ENCODE data around the gene TPST2. TPM values are rescaled to one million over a fixed set of nuclear protein-coding genes. Genes with fewer than 3 reads are reported as not detected.

Gene TPST2
- total and polyA plus RNA-seq, 2 donors (not counting 3 experiments of a cell fraction or from before 2014, with no cell fraction given): 49.4 to 121 TPM

DNA sequence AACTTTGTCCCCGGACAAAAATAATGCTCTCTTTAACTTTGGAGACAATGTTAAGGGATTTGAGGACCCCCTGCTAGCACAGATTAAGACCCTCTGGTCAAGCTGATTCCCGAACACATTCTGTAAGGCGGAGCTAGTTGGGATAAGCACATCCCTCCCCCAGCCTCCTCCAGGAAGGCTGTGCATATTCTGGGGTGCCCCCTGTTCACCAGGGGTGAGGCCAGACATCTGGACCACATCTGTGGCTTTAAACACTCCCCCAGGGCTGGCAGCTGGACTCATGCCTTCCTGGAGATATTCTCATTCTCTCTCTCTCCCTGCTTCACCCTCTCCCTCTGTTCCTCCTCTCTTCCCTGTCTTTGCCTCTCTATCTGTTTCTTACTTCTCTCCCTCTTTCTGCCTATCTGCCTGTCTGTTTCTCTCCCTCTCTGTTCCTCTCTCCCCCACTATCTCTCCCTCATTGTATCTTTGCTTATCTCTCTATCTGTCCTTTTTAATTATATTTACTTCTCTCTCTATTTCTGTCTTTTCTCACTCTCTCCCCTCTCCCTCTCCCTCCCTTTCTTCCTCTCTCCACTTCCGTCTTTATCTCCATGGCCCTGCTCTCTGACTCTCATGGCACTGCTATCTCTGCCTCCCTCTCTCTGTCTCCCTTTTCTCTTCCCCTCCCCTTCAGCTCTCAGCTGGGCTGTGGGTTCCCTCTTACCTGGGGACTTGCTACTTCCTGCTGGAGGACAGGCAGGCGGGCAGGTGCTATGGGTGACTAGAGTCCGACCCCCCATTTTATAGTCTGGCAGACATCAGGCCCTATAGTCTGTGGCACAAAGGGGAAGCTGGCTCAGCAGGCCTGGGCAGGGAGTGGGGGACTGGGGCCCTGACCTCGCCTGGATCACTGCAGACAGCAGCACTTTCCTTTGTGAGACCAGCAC, 27.6 kb upstream of the TPST2 start, which contains the start of gene CRYBB1:
TSS of gene CRYBB1 (minus strand) at position 757 of the 929 bp plus-strand sequence. CDS start 1,708 bp downstream, outside the sequence.
- BruUV-seq (replicated peaks): no TSS peak
- ChIA-PET POLR2A (no interaction called here), CTCF (interaction anchor here (0.5 to 1.2 kb wide), 3 partner anchors 10 to 16 kb away, joined by 3 to 4 read pairs (median 3); no protein-coding TSS in a partner anchor)
- dilution Hi-C loops (cut with MboI; ENCODE audit: extremely low pct_ligation_motif_present, low sequenced_read_pairs): no loop called here
- Histone ChIP-seq H3K27ac (ENCODE audit: insufficient read depth, low read depth, low read length) (no peak within 1 kb of the TSS), H3K9me3 (replicated peaks; ENCODE audit: control insufficient read depth, insufficient read depth, low read length) (no peaks in the 10 kb centered on the region), H2AFZ (ENCODE audit: low read depth, low read length) (no peak within 1 kb of the TSS), H3K36me3 (ENCODE audit: control insufficient read depth in 2 of 2, extremely low read depth in 1 of 2, insufficient read depth in 2 of 2, low read length in 2 of 2) (no peaks in the 10 kb centered on the region), H3K9me1 (replicated peaks; ENCODE audit: control insufficient read depth, extremely low read depth, insufficient read depth, low read length) (no peaks in the 10 kb centered on the region), H3K9ac (replicated peaks; ENCODE audit: extremely low read depth, insufficient read depth, low read length) (no peak within 1 kb of the TSS), H3K4me2 (ENCODE audit: insufficient read depth, low read length) (no peak within 1 kb of the TSS), H3K79me2 (ENCODE audit: control insufficient read depth, insufficient read depth, low read length) (no peaks in the 10 kb centered on the region), H3K27me3 (ENCODE audit: control insufficient read depth in 2 of 2, insufficient read depth in 2 of 2, low read length in 2 of 2) (peaks cover 3 to 15% of the 10 kb centered on the region in 2 experiments), H3K4me1 (ENCODE audit: control insufficient read depth, extremely low read depth, insufficient read depth, low read length) (no peaks in the 10 kb centered on the region), H4K20me1 (replicated peaks; ENCODE audit: control insufficient read depth, extremely low read depth, insufficient read depth, low read length) (no peaks in the 10 kb centered on the region), H3K4me3 (replicated peaks in 1 of 3; ENCODE audit: insufficient read depth in 1 of 3, low read depth in 1 of 3, low read length in 3 of 3) (no peak within 1 kb of the TSS)
- intact Hi-C loops (cut with micrococcal nuclease): no loop called here
- FAIRE-seq: no peak
- TF ChIP-seq EZH2 (IDR thresholded peaks at IDR 0.05; ENCODE audit: borderline replicate concordance, low read depth, low read length, severe bottlenecking) (no peak), FOS (IDR thresholded peaks at IDR 0.05; ENCODE audit: borderline replicate concordance, insufficient read depth, low read length) (no peak), JUN (IDR thresholded peaks at IDR 0.05; ENCODE audit: borderline replicate concordance, insufficient read depth, insufficient read length, low read depth) (no peak), POLR2AphosphoS5 (IDR thresholded peaks at IDR 0.05; ENCODE audit: insufficient read depth, low read depth, low read length) (no peak)
- TF ChIP-seq, protein P1, sequence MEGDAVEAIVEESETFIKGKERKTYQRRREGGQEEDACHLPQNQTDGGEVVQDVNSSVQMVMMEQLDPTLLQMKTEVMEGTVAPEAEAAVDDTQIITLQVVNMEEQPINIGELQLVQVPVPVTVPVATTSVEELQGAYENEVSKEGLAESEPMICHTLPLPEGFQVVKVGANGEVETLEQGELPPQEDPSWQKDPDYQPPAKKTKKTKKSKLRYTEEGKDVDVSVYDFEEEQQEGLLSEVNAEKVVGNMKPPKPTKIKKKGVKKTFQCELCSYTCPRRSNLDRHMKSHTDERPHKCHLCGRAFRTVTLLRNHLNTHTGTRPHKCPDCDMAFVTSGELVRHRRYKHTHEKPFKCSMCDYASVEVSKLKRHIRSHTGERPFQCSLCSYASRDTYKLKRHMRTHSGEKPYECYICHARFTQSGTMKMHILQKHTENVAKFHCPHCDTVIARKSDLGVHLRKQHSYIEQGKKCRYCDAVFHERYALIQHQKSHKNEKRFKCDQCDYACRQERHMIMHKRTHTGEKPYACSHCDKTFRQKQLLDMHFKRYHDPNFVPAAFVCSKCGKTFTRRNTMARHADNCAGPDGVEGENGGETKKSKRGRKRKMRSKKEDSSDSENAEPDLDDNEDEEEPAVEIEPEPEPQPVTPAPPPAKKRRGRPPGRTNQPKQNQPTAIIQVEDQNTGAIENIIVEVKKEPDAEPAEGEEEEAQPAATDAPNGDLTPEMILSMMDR (IDR thresholded peaks at IDR 0.05; ENCODE audit: extremely low read depth in 1 of 2, insufficient read depth in 1 of 2, low read depth in 1 of 2, low read length in 2 of 2): no peak
- no peak for DNase-seq (ENCODE audit: low read depth, low spot score)
